Activated T-cell treated with anti-CD3 and anti-CD28 coated beads, Interleukin-2, amount 50 U/mL, for 72 hours (primary cell): Measurements from ENCODE around the gene IPPK. TPM values are rescaled to one million over a fixed set of nuclear protein-coding genes. Genes with fewer than 3 reads are reported as not detected.

Experiments used
- total RNA-seq, 2 donors: library from RNA; stranded (reverse); gene quantifications; one replicate each; pipeline ENCODE4 v1.2.3, GENCODE V29; 2022

The IPPK gene
- total RNA-seq, 2 donors from 2014 or later: 12.2 to 14.9 TPM

Other genes starting within 250 kb of the IPPK start
- gene OMD, start 245.7 kb downstream of the IPPK start, total RNA-seq: not detected
- gene ASPN, start 187.6 kb downstream of the IPPK start, total RNA-seq: not detected
- not detected for gene ECM2, start 134.1 kb downstream of the IPPK start, total RNA-seq
- 10 to 100 TPM; 15.4 to 15.5 TPM for gene BICD2, start 94.7 kb upstream of the IPPK start, total RNA-seq
- 10 to 100 TPM; 10.7 to 10.8 TPM for gene ZNF484, start 207.9 kb upstream of the IPPK start, total RNA-seq